RWPE2 (cell line): ENCODE measurements around the gene TMEM231.

Experiments used
- ATAC-seq: fragments of 200-7000 bp; cut with Tn5 transposase; 3 replicates; pipeline ENCODE4 v1.9.1; 2021; ENCODE audit warnings: low read depth
- DNase-seq: peaks from one replicate; pipeline ENCODE4 v3.0.0-alpha.2; 2020; ENCODE audit warnings: low spot score
- H3K27ac ChIP-seq: fragments of 450-650 bp; 2 replicates; pipeline ENCODE4 v1.5.1; 2017; ENCODE audit warnings: mild to moderate bottlenecking; ENCODE audit not compliant: poor library complexity, severe bottlenecking
- H3K27me3 ChIP-seq: fragments of 250-450 bp; sonication (Bioruptor Pico); 2 replicates; pipeline ENCODE4 v1.5.1; 2021; ENCODE audit warnings: mild to moderate bottlenecking, moderate library complexity; ENCODE audit not compliant: insufficient read depth, poor library complexity, severe bottlenecking
- H3K36me3 ChIP-seq: fragments of 250-450 bp; sonication (Bioruptor Pico); 2 replicates; pipeline ENCODE4 v1.5.1; 2020; ENCODE audit warnings: low read depth, mild to moderate bottlenecking, moderate library complexity
- H3K4me1 ChIP-seq: fragments of 250-450 bp; sonication (Bioruptor Pico); 2 replicates; pipeline ENCODE4 v1.5.1; 2021; ENCODE audit warnings: mild to moderate bottlenecking, moderate library complexity; ENCODE audit not compliant: insufficient read depth, poor library complexity, severe bottlenecking
- H3K4me3 ChIP-seq: fragments of 250-450 bp; sonication (Bioruptor Pico); 2 replicates; pipeline ENCODE4 v1.5.1; 2021; ENCODE audit warnings: mild to moderate bottlenecking, moderate library complexity; ENCODE audit not compliant: severe bottlenecking
- H3K9me3 ChIP-seq: fragments of 250-450 bp; sonication (Bioruptor Pico); 2 replicates; pipeline ENCODE4 v1.5.1; 2021; ENCODE audit warnings: mild to moderate bottlenecking, moderate library complexity; ENCODE audit not compliant: severe bottlenecking
- TF ChIP-seq, protein P1 (sequence below): fragments of 450-650 bp; IDR thresholded peaks from one replicate; pipeline ENCODE4 v1.5.1; 2017; ENCODE audit warnings: mild to moderate bottlenecking, moderate library complexity; ENCODE audit not compliant: poor library complexity, severe bottlenecking

Gene TMEM231

DNA sequence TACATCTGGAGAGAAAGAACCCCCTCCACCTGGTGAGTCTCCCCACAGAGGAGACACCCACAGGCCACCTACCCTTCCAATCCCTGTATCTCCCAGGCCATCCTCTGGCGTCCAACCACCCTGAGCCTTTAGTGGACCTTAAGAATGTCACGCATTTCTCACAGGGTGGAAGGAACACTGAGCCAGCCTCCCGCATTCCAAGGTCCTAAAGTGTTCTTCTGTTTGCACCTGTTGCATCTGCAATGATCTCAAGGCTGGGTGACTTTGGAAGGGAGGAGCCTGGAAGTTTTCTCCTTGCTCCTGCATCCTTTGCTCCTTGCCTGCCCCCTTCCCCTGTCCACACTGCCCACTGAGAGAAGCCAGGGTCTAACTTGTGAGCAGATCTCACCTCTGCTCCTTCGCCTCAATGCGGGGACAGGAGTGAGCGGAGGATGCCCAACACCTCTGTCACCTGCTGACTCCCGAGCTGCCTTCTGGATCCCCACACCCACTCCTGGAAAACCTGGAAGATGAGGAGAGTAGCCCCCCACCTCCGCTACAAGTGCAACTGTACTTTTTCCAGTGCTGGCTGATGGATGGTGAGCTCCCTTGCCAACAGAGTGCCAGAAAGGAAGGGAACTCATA is 23.8 kb downstream of the TMEM231 start:
- no peaks in the 10 kb centered on the region for H3K27me3 ChIP-seq
- no peak overlapping the region for H3K27ac ChIP-seq
- TF ChIP-seq, protein P1, sequence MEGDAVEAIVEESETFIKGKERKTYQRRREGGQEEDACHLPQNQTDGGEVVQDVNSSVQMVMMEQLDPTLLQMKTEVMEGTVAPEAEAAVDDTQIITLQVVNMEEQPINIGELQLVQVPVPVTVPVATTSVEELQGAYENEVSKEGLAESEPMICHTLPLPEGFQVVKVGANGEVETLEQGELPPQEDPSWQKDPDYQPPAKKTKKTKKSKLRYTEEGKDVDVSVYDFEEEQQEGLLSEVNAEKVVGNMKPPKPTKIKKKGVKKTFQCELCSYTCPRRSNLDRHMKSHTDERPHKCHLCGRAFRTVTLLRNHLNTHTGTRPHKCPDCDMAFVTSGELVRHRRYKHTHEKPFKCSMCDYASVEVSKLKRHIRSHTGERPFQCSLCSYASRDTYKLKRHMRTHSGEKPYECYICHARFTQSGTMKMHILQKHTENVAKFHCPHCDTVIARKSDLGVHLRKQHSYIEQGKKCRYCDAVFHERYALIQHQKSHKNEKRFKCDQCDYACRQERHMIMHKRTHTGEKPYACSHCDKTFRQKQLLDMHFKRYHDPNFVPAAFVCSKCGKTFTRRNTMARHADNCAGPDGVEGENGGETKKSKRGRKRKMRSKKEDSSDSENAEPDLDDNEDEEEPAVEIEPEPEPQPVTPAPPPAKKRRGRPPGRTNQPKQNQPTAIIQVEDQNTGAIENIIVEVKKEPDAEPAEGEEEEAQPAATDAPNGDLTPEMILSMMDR, result no peak
- DNase-seq (no peak), ATAC-seq (no peak)
- H3K36me3 ChIP-seq, result no peaks in the 10 kb centered on the region
- H3K4me3 ChIP-seq, result no peak overlapping the region
- no peaks in the 10 kb centered on the region for H3K4me1 ChIP-seq
- no peaks in the 10 kb centered on the region for H3K9me3 ChIP-seq

DNA sequence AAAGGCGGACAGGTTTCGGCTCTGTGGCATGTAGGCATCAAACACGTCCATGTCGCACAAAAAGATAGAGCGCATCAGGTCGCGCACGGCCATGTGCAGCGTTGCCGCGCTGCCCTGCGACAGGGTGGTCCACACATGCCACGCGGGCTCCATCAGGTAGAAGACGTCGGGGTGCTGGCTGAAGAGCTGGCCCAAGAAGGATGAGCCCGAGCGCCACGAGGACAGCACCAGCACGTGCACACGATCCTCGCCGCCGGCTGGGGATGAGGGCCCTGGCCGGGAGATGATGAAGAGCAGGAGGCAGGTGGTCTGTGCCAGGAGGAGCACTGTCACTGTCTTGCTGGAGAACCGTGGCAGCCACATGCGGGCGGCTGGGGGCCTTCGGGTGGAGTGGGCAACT is 26.1 kb downstream of the TMEM231 start:
- TF ChIP-seq, protein P1, result no peak
- no peaks in the 10 kb centered on the region for H3K27me3 ChIP-seq
- DNase-seq, result no peak

DNA sequence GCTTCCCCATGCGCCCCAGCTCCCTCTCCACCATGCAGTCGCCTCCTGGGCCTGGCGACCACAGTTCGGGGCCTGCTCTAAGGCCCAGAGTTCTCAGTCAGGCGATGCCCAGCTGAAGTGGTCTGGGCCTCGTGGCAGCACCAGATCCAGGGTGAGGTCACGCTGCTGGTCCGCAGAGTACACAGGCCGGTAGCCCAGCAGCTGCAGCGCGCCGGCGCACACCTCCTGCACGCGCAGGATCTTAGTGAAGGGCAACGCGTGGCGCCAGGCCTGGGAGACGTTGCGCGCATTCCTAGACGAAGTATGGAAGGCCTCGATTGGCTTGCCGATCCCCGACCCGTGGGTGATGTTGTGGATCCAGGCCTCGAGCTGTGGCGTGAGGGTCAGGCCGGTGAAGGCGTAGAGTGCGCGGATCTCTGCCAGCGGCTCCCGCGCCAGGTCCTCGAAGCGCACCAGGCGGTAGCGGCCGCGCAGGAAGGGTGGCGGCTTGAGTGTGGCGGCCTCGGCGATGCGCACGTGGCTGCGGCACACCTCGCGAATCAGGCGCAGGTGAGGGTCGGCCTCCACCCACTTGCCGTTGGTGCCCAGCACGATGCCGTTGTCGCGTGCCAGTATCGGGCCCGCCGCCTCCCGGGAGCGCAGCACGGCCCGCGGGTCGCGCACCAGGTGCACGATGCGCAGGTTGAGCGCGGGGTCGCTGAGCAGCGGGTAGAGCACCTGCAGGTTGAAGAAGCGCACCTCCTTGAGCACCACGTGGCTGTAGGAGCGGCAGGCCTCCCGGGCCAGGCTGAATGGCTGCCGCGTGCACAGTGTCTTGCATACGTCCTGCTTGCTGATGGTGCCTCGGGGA is 26.8 kb downstream of the TMEM231 start:
- ATAC-seq (no peak), DNase-seq (no peak)
- Histone ChIP-seq H3K4me3 (no peak overlapping the region), H3K27me3 (no peaks in the 10 kb centered on the region), H3K4me1 (no peaks in the 10 kb centered on the region), H3K9me3 (no peaks in the 10 kb centered on the region), H3K27ac (no peak overlapping the region), H3K36me3 (no peaks in the 10 kb centered on the region)
- TF ChIP-seq, protein P1, result no peak

More for the DNA sequence above, 26.1 kb downstream of the TMEM231 start:
- Histone ChIP-seq H3K4me3 (no peak overlapping the region), H3K9me3 (no peaks in the 10 kb centered on the region), H3K36me3 (no peaks in the 10 kb centered on the region), H3K27ac (no peak overlapping the region), H3K4me1 (no peaks in the 10 kb centered on the region)
- ATAC-seq, result no peak

DNA sequence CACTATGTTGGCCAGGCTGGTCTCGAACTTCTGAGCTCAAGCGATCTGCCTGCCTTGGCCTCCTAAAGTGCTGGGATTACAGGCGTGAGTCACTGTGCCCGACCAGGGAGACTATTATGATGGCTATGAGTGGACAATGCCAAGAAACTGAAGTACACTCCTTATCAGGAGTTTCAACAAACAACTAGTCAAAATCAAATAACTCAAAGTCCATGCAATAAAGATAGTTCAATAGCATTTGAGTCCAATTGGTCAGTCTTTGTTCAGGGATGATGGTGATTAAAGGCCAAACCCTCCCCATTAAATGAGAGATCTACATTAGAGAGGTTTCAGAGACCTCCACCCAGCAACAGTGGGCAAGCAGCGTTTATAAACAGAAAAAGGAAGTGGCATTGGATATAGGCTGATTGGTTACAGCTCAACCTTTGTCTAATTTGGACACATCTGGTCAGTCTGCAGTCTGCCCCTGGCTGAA is 28.2 kb downstream of the TMEM231 start:
- H3K9me3 ChIP-seq, result no peaks in the 10 kb centered on the region
- H3K4me3 ChIP-seq, result no peak overlapping the region
- no peaks in the 10 kb centered on the region for H3K36me3 ChIP-seq
- no peak for ATAC-seq
- H3K4me1 ChIP-seq, result no peaks in the 10 kb centered on the region
- TF ChIP-seq, protein P1, result no peak
- no peak for DNase-seq
- H3K27ac ChIP-seq, result no peak overlapping the region
- no peaks in the 10 kb centered on the region for H3K27me3 ChIP-seq
